Hepatocyte (in vitro differentiated cells): ENCODE measurements around the gene HCRTR1.

Experiments used
- EZH2 ChIP-seq: fragments of 200-600 bp; sonication (generic); IDR thresholded peaks from 2 replicates; pipeline ENCODE4 v1.6.1; 2016; ENCODE audit warnings: antibody characterized with exemption, mild to moderate bottlenecking, borderline replicate concordance
- TF ChIP-seq, protein P1 (sequence below): fragments of 200-600 bp; sonication (generic); IDR thresholded peaks from 2 replicates; pipeline ENCODE4 v1.5.1; 2016; ENCODE audit warnings: antibody characterized with exemption, mild to moderate bottlenecking; ENCODE audit not compliant: poor library complexity

DNA sequence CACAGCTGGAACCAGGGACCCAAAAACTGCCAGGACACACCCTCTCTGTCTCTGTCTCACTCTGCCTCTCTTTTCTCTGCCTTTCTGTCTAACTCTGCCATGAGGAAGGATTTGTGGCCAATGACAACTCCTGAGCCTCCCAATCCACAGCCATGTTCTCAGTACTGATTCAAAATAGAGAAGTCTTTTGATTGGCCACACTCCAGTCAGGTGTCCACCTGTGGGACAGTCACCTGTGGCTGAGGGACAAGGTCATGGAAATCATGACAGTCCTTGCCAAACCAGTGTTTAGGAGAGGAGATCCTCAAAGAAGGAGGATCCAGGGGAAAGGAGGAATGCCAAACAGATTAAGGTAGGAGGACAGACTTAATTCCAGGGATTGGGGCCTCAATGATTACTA, 25.4 kb upstream of the HCRTR1 start:
- TF ChIP-seq EZH2: no peak
- TF ChIP-seq, protein P1, sequence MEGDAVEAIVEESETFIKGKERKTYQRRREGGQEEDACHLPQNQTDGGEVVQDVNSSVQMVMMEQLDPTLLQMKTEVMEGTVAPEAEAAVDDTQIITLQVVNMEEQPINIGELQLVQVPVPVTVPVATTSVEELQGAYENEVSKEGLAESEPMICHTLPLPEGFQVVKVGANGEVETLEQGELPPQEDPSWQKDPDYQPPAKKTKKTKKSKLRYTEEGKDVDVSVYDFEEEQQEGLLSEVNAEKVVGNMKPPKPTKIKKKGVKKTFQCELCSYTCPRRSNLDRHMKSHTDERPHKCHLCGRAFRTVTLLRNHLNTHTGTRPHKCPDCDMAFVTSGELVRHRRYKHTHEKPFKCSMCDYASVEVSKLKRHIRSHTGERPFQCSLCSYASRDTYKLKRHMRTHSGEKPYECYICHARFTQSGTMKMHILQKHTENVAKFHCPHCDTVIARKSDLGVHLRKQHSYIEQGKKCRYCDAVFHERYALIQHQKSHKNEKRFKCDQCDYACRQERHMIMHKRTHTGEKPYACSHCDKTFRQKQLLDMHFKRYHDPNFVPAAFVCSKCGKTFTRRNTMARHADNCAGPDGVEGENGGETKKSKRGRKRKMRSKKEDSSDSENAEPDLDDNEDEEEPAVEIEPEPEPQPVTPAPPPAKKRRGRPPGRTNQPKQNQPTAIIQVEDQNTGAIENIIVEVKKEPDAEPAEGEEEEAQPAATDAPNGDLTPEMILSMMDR: no peak
